Mucosa of rectum (tissue), 2 donors: Measurements from ENCODE around the gene CYYR1.

Experiments used
- H3K27ac ChIP-seq, 2 donors: one replicate each; pipeline ENCODE4 v1.7.0; 2013; ENCODE audit warnings: inconsistent platforms in 2 of 2, low read depth in 2 of 2, low read length in 2 of 2
- H3K27me3 ChIP-seq, 2 donors: one replicate each; pipeline ENCODE4 v1.7.0; 2013; ENCODE audit warnings: low read length in 2 of 2; ENCODE audit not compliant: control insufficient read depth in 2 of 2, insufficient read depth in 2 of 2
- H3K36me3 ChIP-seq, 2 donors: one replicate each; pipeline ENCODE4 v1.7.0; 2013; ENCODE audit warnings: low read length in 2 of 2; ENCODE audit not compliant: control insufficient read depth in 2 of 2, insufficient read depth in 2 of 2
- H3K4me1 ChIP-seq, 2 donors: one replicate each; pipeline ENCODE4 v1.7.0; 2013; ENCODE audit warnings: low read length in 2 of 2, mild to moderate bottlenecking in 1 of 2; ENCODE audit not compliant: control insufficient read depth in 2 of 2, insufficient read depth in 2 of 2
- H3K4me3 ChIP-seq, 2 donors: one replicate each; pipeline ENCODE4 v1.7.0; 2013; ENCODE audit warnings: low read length in 2 of 2
- H3K9ac ChIP-seq, 2 donors: one replicate each; pipeline ENCODE4 v1.7.0; 2013; ENCODE audit warnings: low read length in 2 of 2, low read depth in 1 of 2, mild to moderate bottlenecking in 1 of 2
- H3K9me3 ChIP-seq, 2 donors: one replicate each; pipeline ENCODE4 v1.7.0; 2013; ENCODE audit warnings: low read length in 2 of 2; ENCODE audit not compliant: control insufficient read depth in 2 of 2
- donor health status: healthy.
- donor health status: Normal muscosa, but diverticular disease.

Gene CYYR1

DNA sequence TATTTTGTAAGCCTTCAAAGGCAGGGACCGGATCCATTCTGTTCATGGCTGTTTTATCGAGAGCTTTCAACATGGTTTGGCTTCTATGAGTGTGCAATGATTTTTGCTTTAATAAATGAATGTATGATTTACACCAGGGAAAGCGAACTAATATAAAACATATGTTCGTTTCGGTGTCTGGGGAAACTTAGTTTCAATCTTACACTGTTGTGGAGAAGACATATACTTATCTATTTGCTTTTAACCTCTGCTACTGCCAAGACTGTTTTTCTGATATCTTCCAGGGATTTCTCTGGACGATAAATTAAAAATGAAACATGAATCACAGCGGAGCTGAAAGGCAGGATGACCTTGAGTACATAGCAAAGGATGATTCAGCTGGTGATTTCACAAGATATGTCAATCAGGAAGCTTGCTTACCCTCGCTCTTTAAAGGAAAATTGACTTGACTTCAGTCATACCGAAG lies 14.7 kb upstream of the CYYR1 start:
- Histone ChIP-seq H3K4me3 (no peak overlapping the region), H3K4me1 (no peaks in the 10 kb centered on the region), H3K36me3 (no peaks in the 10 kb centered on the region), H3K27me3 (no peaks in the 10 kb centered on the region), H3K9ac (no peak overlapping the region), H3K27ac (no peak overlapping the region), H3K9me3 (no peaks in the 10 kb centered on the region)

DNA sequence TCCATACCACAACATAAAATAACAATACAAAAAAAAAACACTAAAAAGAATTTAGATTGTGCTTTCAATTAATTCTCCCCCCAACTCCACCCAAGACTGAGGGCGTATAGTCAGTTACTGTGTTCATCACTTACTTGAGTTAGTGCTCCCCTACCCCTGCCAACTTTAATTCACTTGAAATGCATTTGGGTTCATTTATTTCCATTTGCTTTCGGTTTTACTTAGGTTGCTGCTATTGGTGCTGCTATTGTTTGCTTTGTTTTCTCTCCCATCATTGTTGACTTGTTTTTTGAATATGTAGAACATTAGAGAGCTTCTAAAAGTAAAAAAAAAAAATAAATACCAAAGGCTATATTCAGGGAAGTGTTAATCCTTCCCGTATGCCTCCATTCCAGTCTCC lies 10.7 kb upstream of the CYYR1 start:
- Histone ChIP-seq H3K4me1 (no peaks in the 10 kb centered on the region), H3K27me3 (no peaks in the 10 kb centered on the region), H3K9ac (no peak overlapping the region), H3K4me3 (no peak overlapping the region), H3K9me3 (no peaks in the 10 kb centered on the region), H3K27ac (no peak overlapping the region), H3K36me3 (no peaks in the 10 kb centered on the region)

DNA sequence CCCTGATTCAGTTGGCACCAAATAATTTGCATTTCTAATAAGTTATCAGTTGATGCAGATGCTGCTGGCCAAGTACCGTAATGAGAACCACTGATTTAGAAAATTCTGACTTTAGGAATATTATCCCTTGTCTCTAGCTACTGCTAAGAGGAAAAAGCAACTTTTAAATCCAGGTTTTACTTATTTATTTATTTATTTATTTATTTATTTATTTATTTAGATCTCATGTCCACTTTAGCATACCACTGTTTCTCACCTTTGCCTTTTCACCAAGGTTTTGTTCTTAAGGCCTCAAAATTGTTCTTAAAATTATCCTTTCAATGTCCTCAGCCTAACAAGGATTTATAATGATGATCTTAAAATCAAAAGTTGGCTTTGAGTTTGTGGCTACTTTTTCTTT lies 8.7 kb upstream of the CYYR1 start:
- Histone ChIP-seq H3K4me1 (no peaks in the 10 kb centered on the region), H3K9me3 (no peaks in the 10 kb centered on the region), H3K27ac (no peak overlapping the region), H3K4me3 (no peak overlapping the region), H3K27me3 (no peaks in the 10 kb centered on the region), H3K36me3 (no peaks in the 10 kb centered on the region), H3K9ac (no peak overlapping the region)

DNA sequence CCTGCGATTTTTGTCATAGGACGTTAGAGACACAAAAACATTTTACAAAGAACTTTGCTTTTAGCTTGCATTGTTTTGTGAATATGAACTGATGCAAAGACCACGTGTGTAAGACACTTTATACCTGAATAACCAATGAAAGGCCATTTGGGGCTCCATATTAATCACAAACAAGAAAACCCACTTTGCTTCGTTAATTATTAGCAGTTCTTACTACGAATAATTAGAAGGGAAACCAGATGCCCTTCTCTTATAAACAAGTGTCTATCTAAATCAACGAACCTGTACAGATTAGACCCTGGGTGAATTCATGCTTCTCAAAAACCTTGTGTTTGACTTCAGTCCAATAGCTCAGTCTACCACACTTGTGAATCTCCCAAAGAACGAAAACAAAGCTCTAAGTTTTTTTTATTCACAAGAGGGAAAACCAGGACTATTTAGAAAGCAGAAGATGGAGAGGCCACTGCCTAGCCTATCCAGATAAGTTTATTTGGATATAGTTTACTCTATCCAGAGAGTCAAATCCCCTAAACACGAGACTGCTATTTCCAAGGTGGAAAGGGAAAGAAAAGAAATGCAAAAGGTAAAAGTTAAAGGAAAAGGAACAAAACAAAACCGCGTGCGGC lies 897 bp downstream of the CYYR1 start:
- H3K27ac ChIP-seq = peak overlapping the region in 1 of 2 donors; percentile 48
- no peak overlapping the region for H3K9ac ChIP-seq
- H3K4me3 ChIP-seq = peak overlapping the region in 1 of 2 donors; percentile 54

DNA sequence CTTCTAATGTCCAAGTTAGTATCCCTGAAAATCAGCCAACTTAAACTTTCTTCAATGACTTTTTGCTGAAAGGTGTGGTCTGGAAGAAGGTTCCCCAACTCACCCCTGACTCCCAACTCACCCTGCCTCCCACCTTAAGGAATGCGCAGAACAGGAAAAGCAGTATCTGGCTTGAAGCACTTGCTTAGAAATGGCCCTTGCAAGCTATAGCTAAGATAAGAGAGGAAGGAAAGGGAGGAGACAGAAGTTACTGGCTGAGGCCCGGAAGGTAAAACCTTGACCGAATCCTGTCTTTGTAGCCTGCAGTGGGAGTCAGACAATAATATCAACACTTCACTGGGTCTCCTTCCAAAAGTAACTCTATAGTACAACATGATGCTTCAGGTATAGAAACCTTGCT lies 2.9 kb downstream of the CYYR1 start:
- H3K9ac ChIP-seq = no peak overlapping the region
- no peak overlapping the region for H3K27ac ChIP-seq
- no peaks in the 10 kb centered on the region for H3K27me3 ChIP-seq
- no peaks in the 10 kb centered on the region for H3K9me3 ChIP-seq
- H3K4me1 ChIP-seq = no peaks in the 10 kb centered on the region
- H3K36me3 ChIP-seq = no peaks in the 10 kb centered on the region
- no peak overlapping the region for H3K4me3 ChIP-seq

More for the DNA sequence above, 897 bp downstream of the CYYR1 start:
- Histone ChIP-seq H3K36me3 (no peaks in the 10 kb centered on the region), H3K27me3 (no peaks in the 10 kb centered on the region), H3K4me1 (no peaks in the 10 kb centered on the region), H3K9me3 (no peaks in the 10 kb centered on the region)

DNA sequence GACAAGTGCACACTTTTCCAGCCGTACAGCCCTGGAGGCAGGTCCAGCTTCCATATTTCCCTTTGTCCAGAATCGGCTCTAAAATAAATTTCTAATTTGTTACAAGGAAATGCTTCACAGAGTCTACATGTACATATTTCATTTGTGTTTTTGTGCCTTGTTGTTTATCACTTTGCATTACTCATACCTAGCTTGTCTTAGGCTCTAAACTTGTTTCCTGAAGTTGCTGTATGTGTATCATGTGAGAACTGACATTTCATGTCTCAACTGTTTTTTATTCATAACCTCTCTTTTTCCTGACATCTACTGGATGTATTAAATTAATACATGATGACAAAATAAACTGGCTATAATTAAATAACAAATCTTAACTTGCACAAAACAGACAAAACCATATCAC lies 7.5 kb downstream of the CYYR1 start:
- Histone ChIP-seq H3K27me3 (no peaks in the 10 kb centered on the region), H3K4me3 (no peak overlapping the region), H3K9ac (no peak overlapping the region), H3K36me3 (no peaks in the 10 kb centered on the region), H3K4me1 (no peaks in the 10 kb centered on the region), H3K9me3 (no peaks in the 10 kb centered on the region), H3K27ac (peak overlapping the region in 1 of 2 donors; percentile 13)

DNA sequence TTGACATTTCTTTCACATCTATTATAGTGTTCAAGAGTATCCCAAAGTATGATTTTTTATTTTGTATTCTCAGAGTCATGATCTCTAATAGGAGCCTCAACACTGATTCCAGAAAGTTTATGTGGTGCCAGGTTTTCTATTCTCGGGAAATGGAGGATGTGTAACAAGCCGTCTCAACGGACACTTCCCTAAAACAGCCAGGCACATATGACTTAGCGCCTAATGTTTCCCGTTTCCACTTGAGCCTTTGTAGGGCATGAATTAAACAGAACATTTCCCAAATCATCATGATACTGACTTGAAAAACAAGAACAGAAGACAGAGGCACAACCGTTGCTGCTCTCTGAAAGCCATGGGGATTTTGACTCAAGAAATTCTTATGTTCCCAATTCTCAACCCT lies 8.0 kb downstream of the CYYR1 start:
- peak overlapping the region in 1 of 2 donors; percentile 13 for H3K27ac ChIP-seq

DNA sequence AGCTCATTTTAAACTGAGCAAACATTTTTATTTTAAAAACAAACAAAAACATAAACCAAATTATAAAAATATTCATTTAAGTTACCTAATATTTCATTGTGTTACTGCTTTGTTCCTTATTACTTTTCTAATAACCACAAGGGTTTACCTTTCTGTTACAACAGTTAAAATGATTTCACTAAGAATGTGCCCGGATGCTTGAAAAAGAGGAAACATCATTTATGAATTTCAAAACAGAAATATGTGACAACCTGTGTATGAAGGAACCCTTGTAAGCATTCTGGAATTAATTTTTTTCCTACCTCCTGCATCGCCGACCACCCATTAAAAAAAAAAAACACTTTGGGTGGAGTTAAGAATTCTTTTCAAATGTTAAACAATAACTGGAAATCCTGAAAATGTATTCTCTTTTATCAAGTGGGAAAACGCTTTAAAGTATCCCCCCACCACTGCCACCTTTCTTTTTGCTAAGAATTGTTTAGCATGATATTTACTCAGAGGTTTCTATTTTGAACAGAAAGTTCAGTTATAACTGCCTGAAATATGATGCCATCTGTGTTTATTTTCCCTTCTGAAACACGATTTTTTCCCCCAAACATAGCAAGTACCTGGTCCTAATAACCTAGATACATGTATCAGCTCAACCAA lies 9.1 kb downstream of the CYYR1 start:
- H3K36me3 ChIP-seq = no peaks in the 10 kb centered on the region
- H3K9me3 ChIP-seq = no peaks in the 10 kb centered on the region
- no peak overlapping the region for H3K27ac ChIP-seq
- H3K4me3 ChIP-seq = no peak overlapping the region
- no peaks in the 10 kb centered on the region for H3K4me1 ChIP-seq
- H3K9ac ChIP-seq = no peak overlapping the region
- no peaks in the 10 kb centered on the region for H3K27me3 ChIP-seq

More for the DNA sequence above, 8.0 kb downstream of the CYYR1 start:
- Histone ChIP-seq H3K27me3 (no peaks in the 10 kb centered on the region), H3K36me3 (no peaks in the 10 kb centered on the region), H3K9ac (no peak overlapping the region), H3K4me1 (no peaks in the 10 kb centered on the region), H3K4me3 (no peak overlapping the region), H3K9me3 (no peaks in the 10 kb centered on the region)

DNA sequence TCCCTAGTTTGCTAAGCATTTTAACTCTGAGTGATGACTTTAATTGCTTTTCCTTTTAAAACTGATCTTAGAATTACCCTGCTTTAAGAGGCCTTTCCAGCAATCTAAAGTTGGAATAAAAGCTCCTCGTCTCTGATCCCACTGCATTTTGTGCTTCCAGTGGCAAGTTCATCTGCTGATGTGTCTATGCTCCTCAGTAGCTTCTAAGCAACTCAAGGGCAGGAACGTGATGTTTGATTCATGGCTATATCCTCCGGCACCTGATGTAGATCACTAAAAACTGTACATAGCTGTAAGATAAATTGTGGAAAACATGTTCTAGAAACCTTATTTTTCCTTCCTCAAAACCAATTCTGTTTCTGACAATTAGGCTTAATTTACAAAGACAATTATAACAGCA lies 12.5 kb downstream of the CYYR1 start:
- Histone ChIP-seq H3K4me1 (no peaks in the 10 kb centered on the region), H3K4me3 (no peak overlapping the region), H3K27me3 (no peaks in the 10 kb centered on the region), H3K9me3 (no peaks in the 10 kb centered on the region), H3K9ac (no peak overlapping the region), H3K36me3 (no peaks in the 10 kb centered on the region), H3K27ac (no peak overlapping the region)

DNA sequence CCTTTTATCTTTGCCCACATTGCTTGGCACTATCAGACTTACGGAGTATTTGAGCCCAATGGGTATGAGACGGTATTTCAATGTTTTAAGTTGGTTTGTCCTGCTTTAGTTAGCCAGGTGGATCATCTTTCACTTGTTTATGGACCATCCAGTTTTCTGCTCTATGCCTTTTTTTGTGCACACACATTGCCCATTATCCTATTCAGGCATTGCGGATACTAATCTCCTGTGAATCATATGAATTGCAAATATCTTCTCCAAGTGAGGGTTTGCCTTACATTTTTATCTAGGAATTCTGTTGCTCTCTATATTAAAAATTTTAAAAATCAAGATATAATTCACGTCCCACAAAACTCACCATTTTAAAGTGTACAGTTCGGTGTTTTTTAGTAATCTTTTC lies 14.0 kb downstream of the CYYR1 start:
- Histone ChIP-seq H3K27ac (no peak overlapping the region), H3K4me1 (no peaks in the 10 kb centered on the region), H3K4me3 (no peak overlapping the region), H3K9me3 (no peaks in the 10 kb centered on the region), H3K36me3 (no peaks in the 10 kb centered on the region), H3K9ac (no peak overlapping the region), H3K27me3 (no peaks in the 10 kb centered on the region)
